HEK293 (cell line): Measurements from ENCODE around the gene LYPD3.

Source experiments
- CTCF ChIA-PET: fragments of 350-600 bp; formaldehyde crosslinking; extraction: SDS; loops from one replicate; lab custom pipeline; 2021; ENCODE audit warnings: antibody characterized with exemption; lab: Yijun Ruan, JAX
- POLR2A ChIA-PET: fragments of 300-600 bp; formaldehyde crosslinking; extraction: SDS; loops from one replicate; lab custom pipeline; 2020; ENCODE audit warnings: antibody characterized with exemption, inconsistent platforms; lab: Yijun Ruan, JAX
- H3K27ac ChIP-seq: fragments of 200-500 bp; sonication (Bioruptor generic); 2 replicates; pipeline ENCODE4 v1.5.1; 2014; ENCODE audit warnings: low read depth, low read length, control low read depth, inconsistent platforms; ENCODE audit errors: extremely low read depth
- H3K36me3 ChIP-seq, 2 experiments: fragments of 200-500 bp in 1 of 2; sonication (Bioruptor generic) in 1 of 2; 1 replicate in 1 of 2; 2 replicates in 1 of 2; pipeline ENCODE4 v1.5.1; 2014 to 2017; ENCODE audit warnings: inconsistent platforms in 2 of 2, low read length in 2 of 2; ENCODE audit not compliant: control insufficient read depth in 2 of 2, insufficient read depth in 1 of 2
- H3K4me1 ChIP-seq: fragments of 200-500 bp; sonication (Bioruptor generic); 2 replicates; pipeline ENCODE4 v1.5.1; 2014; ENCODE audit warnings: mild to moderate bottlenecking, low read length, inconsistent platforms; ENCODE audit not compliant: control insufficient read depth, insufficient read depth
- H3K4me3 ChIP-seq: 2 replicates; pipeline ENCODE4 v1.5.1; 2011; ENCODE audit warnings: low read depth, mild to moderate bottlenecking, control low read depth, low read length, moderate library complexity
- H3K9me3 ChIP-seq: fragments of 200-500 bp; sonication (Bioruptor generic); 2 replicates; pipeline ENCODE4 v1.5.1; 2014; ENCODE audit warnings: low read depth, low read length, inconsistent platforms; ENCODE audit not compliant: control insufficient read depth, insufficient read depth
- FEZF1 ChIP-seq: fragments of 450-650 bp; formaldehyde crosslinking; IDR thresholded peaks from 2 replicates; pipeline ENCODE4 v1.5.1; 2016; ENCODE audit warnings: missing biosample characterization, missing genetic modification characterization
- GLIS2 ChIP-seq: fragments of 450-650 bp; formaldehyde crosslinking; IDR thresholded peaks from 2 replicates; pipeline ENCODE4 v1.5.1; 2016; ENCODE audit warnings: missing biosample characterization, missing genetic modification characterization
- IKZF3 ChIP-seq: fragments of 450-650 bp; IDR thresholded peaks from 2 replicates; pipeline ENCODE4 v1.5.0; 2018; ENCODE audit warnings: missing biosample characterization, mild to moderate bottlenecking, missing genetic modification characterization, moderate library complexity
- INSM2 ChIP-seq: fragments of 450-650 bp; formaldehyde crosslinking; IDR thresholded peaks from 2 replicates; pipeline ENCODE4 v1.5.1; 2016; ENCODE audit warnings: missing biosample characterization, missing genetic modification characterization
- KLF1 ChIP-seq: fragments of 450-650 bp; formaldehyde crosslinking; IDR thresholded peaks from 2 replicates; pipeline ENCODE4 v1.5.1; 2016; ENCODE audit warnings: missing biosample characterization, missing genetic modification characterization
- KLF9 ChIP-seq: fragments of 450-650 bp; formaldehyde crosslinking; IDR thresholded peaks from 2 replicates; pipeline ENCODE4 v1.5.1; 2016; ENCODE audit warnings: missing biosample characterization, missing genetic modification characterization, low read depth
- ZBTB11 ChIP-seq: fragments of 450-650 bp; formaldehyde crosslinking; conservative IDR thresholded peaks from 2 replicates; pipeline ENCODE4 v1.5.1; 2016; ENCODE audit warnings: low read depth, missing biosample characterization, missing genetic modification characterization
- ZBTB21 ChIP-seq: fragments of 450-650 bp; formaldehyde crosslinking; IDR thresholded peaks from 2 replicates; pipeline ENCODE4 v1.5.1; 2017; ENCODE audit warnings: missing biosample characterization, missing genetic modification characterization
- ZNF335 ChIP-seq: fragments of 450-650 bp; formaldehyde crosslinking; conservative IDR thresholded peaks from 2 replicates; pipeline ENCODE4 v1.5.1; 2016; ENCODE audit warnings: missing biosample characterization, missing genetic modification characterization
- ZNF362 ChIP-seq: fragments of 450-650 bp; formaldehyde crosslinking; IDR thresholded peaks from 2 replicates; pipeline ENCODE4 v1.5.1; 2016; ENCODE audit warnings: missing biosample characterization, missing genetic modification characterization
- ZNF610 ChIP-seq: fragments of 450-650 bp; formaldehyde crosslinking; IDR thresholded peaks from 2 replicates; pipeline ENCODE4 v1.5.1; 2016; ENCODE audit warnings: missing biosample characterization, missing genetic modification characterization, borderline replicate concordance
- ZNF843 ChIP-seq: fragments of 450-650 bp; formaldehyde crosslinking; IDR thresholded peaks from 2 replicates; pipeline ENCODE4 v1.5.1; 2016; ENCODE audit warnings: missing biosample characterization, missing genetic modification characterization

The LYPD3 gene

GRCh38 chr19:43503501-43504425, 38.4 kb upstream of the LYPD3 start (continued):
- TF ChIP-seq ZBTB11 (tag by site-specific recombination) (peak; percentile 30; the same call in 1 of the 2 replicates), FEZF1 (tag by site-specific recombination) (0 out of 2 replicates have a peak, but pooled peaks have one; percentile 10), ZNF610 (peak; percentile 24; the same call in 1 of the 2 replicates), IKZF3 (tag by site-specific recombination) (peak; percentile 56; the same call in 1 of the 2 replicates), ZBTB21 (tag by site-specific recombination) (peak; percentile 55; the same call in 1 of the 2 replicates), INSM2 (tag by site-specific recombination) (0 out of 2 replicates have a peak, but pooled peaks have one; percentile 17)

GRCh38 chr19:43502419-43502976, 37.1 kb upstream of the LYPD3 start:
- no peak overlapping the region for H3K4me3 ChIP-seq
- CTCF ChIA-PET: interaction anchor here (0.7 to 11.9 kb wide), 6 partner anchors 10 to 70 kb away, joined by 3 to 97 read pairs (median 7); partner anchors contain the start of gene LYPD3
- TF ChIP-seq ZNF335 (tag by site-specific recombination) (no peak), ZNF362 (tag by site-specific recombination) (0 out of 2 replicates have a peak, but pooled peaks have one; percentile 43)

GRCh38 chr19:43501661-43502418, 36.4 kb upstream of the LYPD3 start:
- Histone ChIP-seq H3K9me3 (no peaks in the 10 kb centered on the region), H3K4me3 (no peak overlapping the region), H3K27ac (no peak overlapping the region)
- TF ChIP-seq KLF1 (tag by site-specific recombination) (peak; percentile 85), ZNF843 (tag by site-specific recombination) (no peak), KLF9 (tag by site-specific recombination) (peak; percentile 74), GLIS2 (tag by site-specific recombination) (peak; percentile 28; the same call in 1 of the 2 replicates)
- TF ChIP-seq, all 188 proteins: peak for 3
- POLR2A ChIA-PET: interaction anchor here (0.6 to 1.1 kb wide), 5 partner anchors 9 to 38 kb away, joined by 3 to 8 read pairs (median 5); no protein-coding TSS in a partner anchor
- CTCF ChIA-PET: interaction anchor here (0.6 to 11.9 kb wide), 9 partner anchors 9 to 254 kb away, joined by 3 to 97 read pairs (median 4); partner anchors contain the start of genes IRGQ and LYPD3
- peaks cover 12 to 30% of the 10 kb centered on the region in 2 experiments for H3K36me3 ChIP-seq
- peaks cover 15% of the 10 kb centered on the region; the same call in 1 of the 2 replicates for H3K4me1 ChIP-seq

More at GRCh38 chr19:43502419-43502976, 37.1 kb upstream of the LYPD3 start:
- peaks cover 6 to 23% of the 10 kb centered on the region in 2 experiments; a peak in 2 of 3 replicates for H3K36me3 ChIP-seq
- H3K4me1 ChIP-seq: peaks cover 15% of the 10 kb centered on the region; the same call in 1 of the 2 replicates
- POLR2A ChIA-PET: interaction anchor here (0.6 to 1.1 kb wide), 6 partner anchors 10 to 39 kb away, joined by 3 to 8 read pairs (median 4); partner anchors contain the start of gene ETHE1
- no peaks in the 10 kb centered on the region for H3K9me3 ChIP-seq
- H3K27ac ChIP-seq: 0 out of 2 replicates have a peak overlapping the region, but pooled peaks have one; percentile 9
